Spleen (tissue), 11 donors: ENCODE measurements around the gene TPCN2. TPM values are rescaled to one million over a fixed set of nuclear protein-coding genes. Genes with fewer than 3 reads are reported as not detected.

ENCODE experiments used
- DNase-seq: peaks from one replicate; pipeline ENCODE4 v3.0.0-alpha.2; 2020
- H3K27ac ChIP-seq, 8 donors: fragments of 200-600 bp; sonication (generic) in 7 of 8; 1 replicate in 4 of 8; 2 replicates in 4 of 8; pipeline versions ENCODE4 v1.5.0 to v1.8.0; 2016 to 2021; ENCODE audit warnings: inconsistent platforms in 4 of 8, mild to moderate bottlenecking in 4 of 8, moderate library complexity in 1 of 8
- H3K27me3 ChIP-seq, 7 donors: fragments of 200-600 bp; sonication (generic) in 6 of 7; replicated peaks in 1 of 7; 1 replicate in 4 of 7; 2 replicates in 3 of 7; pipeline versions ENCODE4 v1.5.0 to v1.8.0; 2016 to 2021; ENCODE audit warnings: inconsistent platforms in 3 of 7, mild to moderate bottlenecking in 1 of 7
- H3K36me3 ChIP-seq, 6 donors: fragments of 200-600 bp; sonication (generic) in 5 of 6; 1 replicate in 4 of 6; 2 replicates in 2 of 6; pipeline versions ENCODE4 v1.5.0 to v1.8.0; 2016 to 2021; ENCODE audit warnings: inconsistent platforms in 2 of 6
- H3K4me1 ChIP-seq, 6 donors: fragments of 200-600 bp; sonication (generic) in 5 of 6; 1 replicate in 3 of 6; 2 replicates in 3 of 6; pipeline versions ENCODE4 v1.5.0 to v1.8.0; 2016 to 2021; ENCODE audit warnings: inconsistent platforms in 3 of 6
- H3K4me3 ChIP-seq, 8 donors: fragments of 200-600 bp; sonication (generic) in 7 of 8; 1 replicate in 4 of 8; 2 replicates in 4 of 8; pipeline versions ENCODE4 v1.5.0 to v1.8.0; 2016 to 2021; ENCODE audit warnings: inconsistent platforms in 4 of 8, mild to moderate bottlenecking in 4 of 8, moderate library complexity in 2 of 8
- H3K9me3 ChIP-seq, 8 donors: fragments of 200-600 bp; sonication (generic) in 7 of 8; 1 replicate in 4 of 8; 2 replicates in 4 of 8; pipeline versions ENCODE4 v1.5.0 to v1.8.0; 2016 to 2021; ENCODE audit warnings: inconsistent platforms in 4 of 8
- CTCF ChIP-seq, 11 experiments: fragments of 200-600 bp in 7 of 11; fragments of 450-650 bp in 4 of 11; sonication (generic) in 4 of 11; IDR thresholded peaks in 8 of 11; conservative IDR thresholded peaks in 3 of 11; 1 replicate in 7 of 11; 2 replicates in 4 of 11; pipeline versions ENCODE4 v1.4.0 to v1.8.0; 2016 to 2021; ENCODE audit warnings: antibody characterized with exemption in 11 of 11, inconsistent platforms in 4 of 11, mild to moderate bottlenecking in 1 of 11
- POLR2A ChIP-seq, 3 donors: fragments of 450-650 bp; IDR thresholded peaks; one replicate each; pipeline ENCODE4 v1.5.1; 2017; ENCODE audit warnings: antibody characterized with exemption in 3 of 3, mild to moderate bottlenecking in 1 of 3
- POLR2AphosphoS5 ChIP-seq, 3 donors: sonication (generic); formaldehyde crosslinking; IDR thresholded peaks; one replicate each; pipeline ENCODE4 v1.5.1; 2017; ENCODE audit warnings: antibody characterized with exemption in 3 of 3
- WGBS, 5 donors: extraction: QIAGEN DNeasy Blood & Tissue Kit in 3 of 5; methylation state at CpG; one replicate each; pipeline versions ENCODE4 v1.1.5 to v1.1.7; 2013 to 2018; 5-methylcytosine and 5-hydroxymethylcytosine counted together
- intact Hi-C: fragments of 100-400 bp; cut with DNase I; formaldehyde crosslinking; loops from one replicate; pipeline ENCODE4 v1.15.0; 2023; ENCODE audit warnings: low total_unique reads
- polyA plus RNA-seq, 3 donors: library from polyadenylated mRNA; stranded (reverse); fragments of 200-250 nt; gene quantifications; one replicate each; pipeline ENCODE4 v1.2.1, GENCODE V29; 2013
- total RNA-seq, 7 donors: library from RNA; depleted of rRNA in 3 of 7; stranded (reverse); fragments of >200 nt in 3 of 7; fragmentation: NEBNext Ultra II Directional in 4 of 7; extraction: Animal tissue kit (Norgen Biotek cat#: 25700) in 4 of 7; gene quantifications; one replicate each; pipeline versions ENCODE4 v1.1.0 to v1.2.1, GENCODE V29; 2016 to 2021
- donor health status: healthy with polysubstance abuse.
- donor health status: DM: no; HTN: no; CAD: no; lungs with moderate emphysema.
- donor health status: DM: no; HTN: no; CAD: no.
- donor health status: Bipolar disorder and iron deficiency.
- donor health status: healthy.
- donor health status: DM: no; HTN: no; CAD: no.
- donor health status: DM: yes; HTN: yes; CAD: no.

The TPCN2 gene
- total and polyA plus RNA-seq, 10 donors, result 3.6 to 30.4 (median 24.1) TPM

GRCh38 chr11:69113646-69114340, 65.1 kb downstream of the TPCN2 start:
- Histone ChIP-seq H3K9me3 (peaks cover 0 to 1% (median 0%) of the 10 kb centered on the region in 8 donors), H3K4me1 (no peaks in the 10 kb centered on the region), H3K27me3 (no peaks in the 10 kb centered on the region), H3K36me3 (peaks cover 0 to under 1% (median 0%) of the 10 kb centered on the region in 6 donors), H3K27ac (no peak overlapping the region), H3K4me3 (no peak overlapping the region)
- intact Hi-C loops, result no loop called here
- TF ChIP-seq POLR2A (IDR thresholded peaks at IDR 0.05) (no peak), POLR2AphosphoS5 (IDR thresholded peaks at IDR 0.05) (no peak), CTCF (IDR thresholded peaks at IDR 0.05 in 8 of 11, conservative IDR thresholded peaks at IDR 0.05 in 3 of 11) (no peak)
- 86 to 91% (median 88%) methylated on average over 22 of the region's 22 CpGs for WGBS, 5 donors
- DNase-seq, result no peak

- H3K27me3 ChIP-seq, result no peaks in the 10 kb centered on the region
- H3K36me3 ChIP-seq, result no peaks in the 10 kb centered on the region
- TF ChIP-seq POLR2AphosphoS5 (IDR thresholded peaks at IDR 0.05), result no peak
- TF ChIP-seq CTCF (IDR thresholded peaks at IDR 0.05 in 8 of 11, conservative IDR thresholded peaks at IDR 0.05 in 3 of 11), result no peak
- TF ChIP-seq POLR2A (IDR thresholded peaks at IDR 0.05), result no peak
- no peaks in the 10 kb centered on the region for H3K4me1 ChIP-seq
- peaks cover 0 to 7% (median 3%) of the 10 kb centered on the region in 8 donors for H3K9me3 ChIP-seq
- intact Hi-C loops, result no loop called here
- WGBS, 5 donors, result 73 to 96% (median 89%) methylated on average over 4 to 6 of the region's 6 CpGs
- no peak overlapping the region for H3K4me3 ChIP-seq
- no peak for DNase-seq
- no peak overlapping the region for H3K27ac ChIP-seq
These were observed 65.6 kb downstream of the TPCN2 start for GRCh38 chr11:69114362-69114761.

- Histone ChIP-seq H3K4me3 (no peak overlapping the region), H3K27me3 (no peaks in the 10 kb centered on the region), H3K27ac (no peak overlapping the region), H3K9me3 (peaks cover 0 to 9% (median 4%) of the 10 kb centered on the region in 8 donors), H3K36me3 (no peaks in the 10 kb centered on the region), H3K4me1 (no peaks in the 10 kb centered on the region)
- WGBS, 5 donors, result 86 to 91% (median 89%) methylated on average over 21 of the region's 21 CpGs
- TF ChIP-seq CTCF (IDR thresholded peaks at IDR 0.05 in 8 of 11, conservative IDR thresholded peaks at IDR 0.05 in 3 of 11) (no peak), POLR2AphosphoS5 (IDR thresholded peaks at IDR 0.05) (no peak), POLR2A (IDR thresholded peaks at IDR 0.05) (no peak)
- intact Hi-C loops, result no loop called here
- no peak for DNase-seq
These were observed 66.2 kb downstream of the TPCN2 start for GRCh38 chr11:69114811-69115523.
